GM20000 (cell line): ENCODE results near the gene NOM1.

Experiments
- DNase-seq: peaks from one replicate; pipeline ENCODE4 v3.0.0; 2012; ENCODE audit warnings: low spot score
- CTCF ChIP-seq: IDR thresholded peaks from 2 replicates; pipeline ENCODE4 v1.5.1; 2012; ENCODE audit warnings: mild to moderate bottlenecking, control low read depth; ENCODE audit errors: extremely low read depth, missing control alignments

NOM1 gene

GRCh38 chr7:157014635-157015555 is 65.4 kb downstream of the NOM1 start:
- TF ChIP-seq CTCF: no peak
- DNase-seq: no peak

GRCh38 chr7:157016024-157016351 is 66.5 kb downstream of the NOM1 start:
- TF ChIP-seq CTCF: no peak
- no peak for DNase-seq

- DNase-seq: peak; percentile 81
- TF ChIP-seq CTCF: no peak
These were observed 67.0 kb downstream of the NOM1 start for GRCh38 chr7:157016352-157017041.

GRCh38 chr7:157017149-157017548 is 67.6 kb downstream of the NOM1 start:
- no peak for TF ChIP-seq CTCF
- DNase-seq: no peak

- peak; percentile 46 for DNase-seq
- TF ChIP-seq CTCF: no peak
These were observed 68.3 kb downstream of the NOM1 start for GRCh38 chr7:157017603-157018327.

- no peak for DNase-seq
- no peak for TF ChIP-seq CTCF
These were observed 69.0 kb downstream of the NOM1 start for GRCh38 chr7:157018328-157018996.
